Neuronal stem cell (in vitro differentiated cells): ENCODE data around the gene LYPD4.
"Not testable (repeated sequence)": the region's sequence is repeated elsewhere in the genome, so short reads cannot be mapped to it uniquely, and the experiment has no call there.

ENCODE experiments used
- DNase-seq: peaks from one replicate; pipeline ENCODE4 v3.0.0-alpha.2; 2013; ENCODE audit warnings: low spot score
- H2AFZ ChIP-seq: one replicate; pipeline ENCODE4 v1.6.1; 2013; ENCODE audit warnings: mild to moderate bottlenecking, low read length, inconsistent platforms
- H2AK5ac ChIP-seq: 2 replicates; pipeline ENCODE4 v1.6.1; 2013; ENCODE audit warnings: low read depth, mild to moderate bottlenecking, inconsistent platforms, low read length, moderate library complexity, mixed read lengths
- H2BK120ac ChIP-seq: 2 replicates; pipeline ENCODE4 v1.6.1; 2013; ENCODE audit warnings: low read depth, mild to moderate bottlenecking, inconsistent platforms, low read length, moderate library complexity, mixed read lengths
- H2BK12ac ChIP-seq: one replicate; pipeline ENCODE4 v1.6.1; 2013; ENCODE audit warnings: low read length, inconsistent platforms
- H2BK15ac ChIP-seq: 2 replicates; pipeline ENCODE4 v1.6.1; 2013; ENCODE audit warnings: mild to moderate bottlenecking, low read length, inconsistent platforms, mixed read lengths
- H2BK5ac ChIP-seq: one replicate; pipeline ENCODE4 v1.6.1; 2013; ENCODE audit warnings: inconsistent platforms, mild to moderate bottlenecking, low read length, moderate library complexity
- H3K14ac ChIP-seq: one replicate; pipeline ENCODE4 v1.6.1; 2013; ENCODE audit warnings: low read length, inconsistent platforms
- H3K18ac ChIP-seq: 2 replicates; pipeline ENCODE4 v1.6.1; 2013; ENCODE audit warnings: low read length, inconsistent platforms
- H3K23ac ChIP-seq: 2 replicates; pipeline ENCODE4 v1.6.1; 2013; ENCODE audit warnings: low read depth, mild to moderate bottlenecking, mixed read lengths, low read length, inconsistent platforms; ENCODE audit not compliant: poor library complexity
- H3K27ac ChIP-seq: replicated peaks from 3 replicates; pipeline ENCODE4 v1.5.1; 2013; ENCODE audit warnings: low read length, inconsistent platforms
- H3K27me3 ChIP-seq, 3 experiments: 2 replicates each; pipeline ENCODE4 v1.6.1; 2013; ENCODE audit warnings: low read length in 3 of 3, mild to moderate bottlenecking in 2 of 3, inconsistent platforms in 1 of 3, low read depth in 1 of 3, mixed read lengths in 1 of 3, moderate library complexity in 1 of 3; ENCODE audit not compliant: control insufficient read depth in 3 of 3, insufficient read depth in 3 of 3
- H3K36me3 ChIP-seq, 2 donors: replicated peaks in 1 of 2; 2 replicates each; pipeline ENCODE4 v1.6.1; 2013; ENCODE audit warnings: low read length in 2 of 2; ENCODE audit not compliant: control insufficient read depth in 2 of 2, insufficient read depth in 2 of 2
- H3K4ac ChIP-seq: 2 replicates; pipeline ENCODE4 v1.6.1; 2013; ENCODE audit warnings: inconsistent platforms, mild to moderate bottlenecking, low read length, moderate library complexity
- H3K4me1 ChIP-seq, 2 donors: 1 replicate in 1 of 2; 2 replicates in 1 of 2; pipeline ENCODE4 v1.6.1; 2013; ENCODE audit warnings: low read length in 2 of 2, low read depth in 1 of 2; ENCODE audit not compliant: control insufficient read depth in 2 of 2, insufficient read depth in 1 of 2
- H3K4me2 ChIP-seq: one replicate; pipeline ENCODE4 v1.6.1; 2013; ENCODE audit warnings: mild to moderate bottlenecking, low read length, inconsistent platforms; ENCODE audit not compliant: insufficient read depth, poor library complexity, severe bottlenecking
- H3K4me3 ChIP-seq, 2 donors: 2 replicates each; pipeline ENCODE4 v1.5.1; 2013; ENCODE audit warnings: low read length in 2 of 2, mild to moderate bottlenecking in 2 of 2, inconsistent platforms in 1 of 2, moderate library complexity in 1 of 2
- H3K79me1 ChIP-seq: one replicate; pipeline ENCODE4 v1.6.1; 2013; ENCODE audit warnings: low read depth, mild to moderate bottlenecking, inconsistent platforms, low read length, moderate library complexity
- H3K9ac ChIP-seq: one replicate; pipeline ENCODE4 v1.6.1; 2013; ENCODE audit warnings: mild to moderate bottlenecking, low read depth, low read length, inconsistent platforms; ENCODE audit not compliant: poor library complexity
- H3K9me3 ChIP-seq, 2 donors: replicated peaks in 1 of 2; 2 replicates each; pipeline versions ENCODE3 to v1.6.1; 2013; ENCODE audit warnings: low read length in 2 of 2, mild to moderate bottlenecking in 2 of 2, inconsistent platforms in 1 of 2, low read depth in 1 of 2, mixed read lengths in 1 of 2, moderate library complexity in 1 of 2; ENCODE audit not compliant: control insufficient read depth in 2 of 2, insufficient read depth in 1 of 2
- H4K8ac ChIP-seq: one replicate; pipeline ENCODE4 v1.6.1; 2013; ENCODE audit warnings: low read depth, mild to moderate bottlenecking, inconsistent platforms, low read length, moderate library complexity
- H4K91ac ChIP-seq: one replicate; pipeline ENCODE4 v1.6.1; 2013; ENCODE audit warnings: low read length, low read depth, mild to moderate bottlenecking, inconsistent platforms; ENCODE audit not compliant: poor library complexity
- WGBS, 2 donors: extraction: QIAGEN DNeasy Blood & Tissue Kit; methylation state at CpG; one replicate each; pipeline ENCODE4 v1.1.7; 2013; ENCODE audit warnings: missing lambda C conversion rate in 2 of 2, mixed read lengths in 1 of 2; ENCODE audit not compliant: insufficient read length in 2 of 2, insufficient replicate concordance in 1 of 2; ENCODE audit errors: extremely low coverage in 2 of 2; 5-methylcytosine and 5-hydroxymethylcytosine counted together

The LYPD4 gene

GRCh38 chr19:41793414-41793727 is 51.1 kb downstream of the LYPD4 start:
- H2BK15ac ChIP-seq, result no peak overlapping the region
- no peak overlapping the region for H3K4me3 ChIP-seq
- no peak overlapping the region for H3K4me2 ChIP-seq
- peaks cover 0 to 18% (median 0%) of the 10 kb centered on the region in 3 experiments for H3K27me3 ChIP-seq
- no peaks in the 10 kb centered on the region for H3K79me1 ChIP-seq
- no peak overlapping the region for H3K23ac ChIP-seq
- WGBS, 2 donors, result no CpG with 5 or more reads among the region's 1 CpG
- DNase-seq, result no peak
- no peak overlapping the region for H3K9ac ChIP-seq
- no peak overlapping the region for H3K18ac ChIP-seq
- H3K36me3 ChIP-seq, result no peaks in the 10 kb centered on the region
- no peak overlapping the region for H4K91ac ChIP-seq
- H3K9me3 ChIP-seq, result no peaks in the 10 kb centered on the region
- no peak overlapping the region for H2AK5ac ChIP-seq
- H3K4me1 ChIP-seq, result no peaks in the 10 kb centered on the region
- no peak overlapping the region for H3K14ac ChIP-seq
- no peak overlapping the region for H2BK120ac ChIP-seq
- H3K27ac ChIP-seq, result no peak overlapping the region
- no peak overlapping the region for H2BK12ac ChIP-seq
- H3K4ac ChIP-seq, result no peak overlapping the region
- H2BK5ac ChIP-seq, result no peak overlapping the region
- no peak overlapping the region for H2AFZ ChIP-seq
- H4K8ac ChIP-seq, result no peak overlapping the region

- Histone ChIP-seq H3K4me2 (no peak overlapping the region), H2BK120ac (no peak overlapping the region), H4K91ac (no peak overlapping the region), H3K36me3 (no peaks in the 10 kb centered on the region), H2BK12ac (no peak overlapping the region), H3K14ac (no peak overlapping the region), H2AFZ (no peak overlapping the region), H3K9ac (no peak overlapping the region), H3K27me3 (peaks cover 0 to 19% (median 0%) of the 10 kb centered on the region in 3 experiments), H4K8ac (no peak overlapping the region), H3K4me1 (no peaks in the 10 kb centered on the region), H3K79me1 (no peaks in the 10 kb centered on the region), H2AK5ac (no peak overlapping the region), H2BK15ac (no peak overlapping the region), H3K18ac (no peak overlapping the region), H3K4me3 (no peak overlapping the region), H3K23ac (no peak overlapping the region), H3K9me3 (no peaks in the 10 kb centered on the region), H3K27ac (no peak overlapping the region), H2BK5ac (no peak overlapping the region), H3K4ac (no peak overlapping the region)
- WGBS, 2 donors, result no CpG with 5 or more reads among the region's 22 CpGs
- peak; percentile 46 for DNase-seq
Observed at GRCh38 chr19:41792513-41793413, 51.7 kb downstream of the LYPD4 start.

GRCh38 chr19:41789053-41789452 is 55.4 kb downstream of the LYPD4 start:
- H3K4me1 ChIP-seq, H3K79me1 ChIP-seq, H2BK12ac ChIP-seq, H2AFZ ChIP-seq, H3K4ac ChIP-seq, DNase-seq, H3K36me3 ChIP-seq, H2BK5ac ChIP-seq, H3K9me3 ChIP-seq, H4K91ac ChIP-seq, H2BK120ac ChIP-seq, H3K4me2 ChIP-seq, H3K14ac ChIP-seq, H4K8ac ChIP-seq, H3K27ac ChIP-seq, H3K18ac ChIP-seq, H2BK15ac ChIP-seq, H3K23ac ChIP-seq, H2AK5ac ChIP-seq, H3K4me3 ChIP-seq, H3K9ac ChIP-seq: not testable (repeated sequence)
- no CpG with 5 or more reads among the region's 5 CpGs for WGBS, 2 donors
- H3K27me3 ChIP-seq, result peaks cover 2 to 42% (median 10%) of the 10 kb centered on the region in 3 experiments

DNA sequence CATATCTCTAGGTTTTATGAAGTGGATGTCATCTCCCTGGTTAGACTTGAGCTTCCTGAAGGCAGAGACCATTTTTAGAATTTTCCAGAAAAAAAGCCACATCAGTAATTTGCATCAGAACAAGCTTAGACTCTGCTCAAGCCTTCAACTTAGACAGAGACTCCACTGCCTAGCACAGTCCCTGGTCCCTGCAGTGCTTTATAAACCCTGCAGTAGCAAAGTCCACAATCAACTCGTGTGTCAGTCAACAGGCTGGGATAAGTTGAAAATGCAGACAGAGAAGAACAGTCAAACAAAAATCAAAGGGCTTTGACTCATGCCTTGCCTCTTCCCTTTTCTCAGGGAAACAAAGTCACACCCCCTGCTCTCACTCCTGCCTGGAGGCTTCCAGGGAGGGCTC is 56.0 kb downstream of the LYPD4 start:
- not testable (repeated sequence) for H3K4me1 ChIP-seq, H3K14ac ChIP-seq, H2BK5ac ChIP-seq, H4K8ac ChIP-seq, H2AK5ac ChIP-seq, H3K18ac ChIP-seq, H2BK12ac ChIP-seq, DNase-seq, H3K27ac ChIP-seq, H2BK120ac ChIP-seq, H3K36me3 ChIP-seq, H2BK15ac ChIP-seq, H3K4me2 ChIP-seq, H2AFZ ChIP-seq, H3K4me3 ChIP-seq, H3K23ac ChIP-seq, H3K4ac ChIP-seq, H4K91ac ChIP-seq, H3K79me1 ChIP-seq, H3K9me3 ChIP-seq, H3K9ac ChIP-seq
- H3K27me3 ChIP-seq, result peaks cover 2 to 42% (median 10%) of the 10 kb centered on the region in 3 experiments
- WGBS, 2 donors, result no CpG with 5 or more reads among the region's 1 CpG
